Karpas-422 (cell line): ENCODE results near the gene ISYNA1. TPM values are rescaled to one million over a fixed set of nuclear protein-coding genes. Genes with fewer than 3 reads are reported as not detected.

Experiments used
- DNase-seq: peaks from one replicate; pipeline ENCODE4 v3.0.0-alpha.2; 2015
- H2AFZ ChIP-seq: fragments of 200-600 bp; sonication (generic); 2 replicates; pipeline ENCODE4 v1.6.1; 2014; ENCODE audit warnings: antibody characterized with exemption, low read length, mixed read lengths
- H3K27ac ChIP-seq: fragments of 200-600 bp; sonication (generic); 2 replicates; pipeline ENCODE4 v1.5.1; 2014; ENCODE audit warnings: mild to moderate bottlenecking, low read length, moderate library complexity
- H3K27me3 ChIP-seq: fragments of 200-600 bp; sonication (generic); 2 replicates; pipeline ENCODE4 v1.6.1; 2014; ENCODE audit warnings: low read length, mixed read lengths
- H3K36me3 ChIP-seq: fragments of 200-600 bp; sonication (generic); 2 replicates; pipeline ENCODE4 v1.6.1; 2014; ENCODE audit warnings: low read length, mixed read lengths; ENCODE audit not compliant: insufficient read depth
- H3K4me1 ChIP-seq: fragments of 200-600 bp; sonication (generic); 2 replicates; pipeline ENCODE4 v1.6.1; 2014; ENCODE audit warnings: mild to moderate bottlenecking, low read length, mixed read lengths
- H3K4me2 ChIP-seq: fragments of 200-600 bp; sonication (generic); 2 replicates; pipeline ENCODE4 v1.6.1; 2014; ENCODE audit warnings: low read length, low read depth, mild to moderate bottlenecking; ENCODE audit not compliant: poor library complexity, severe bottlenecking
- H3K4me3 ChIP-seq: fragments of 200-600 bp; sonication (generic); 2 replicates; pipeline ENCODE4 v1.5.1; 2014; ENCODE audit warnings: mild to moderate bottlenecking, antibody characterized with exemption, low read length, mixed read lengths
- H3K79me2 ChIP-seq: fragments of 200-600 bp; sonication (generic); 2 replicates; pipeline ENCODE4 v1.6.1; 2014; ENCODE audit warnings: mild to moderate bottlenecking, low read length, mixed read lengths
- H3K9ac ChIP-seq: fragments of 200-600 bp; sonication (generic); 2 replicates; pipeline ENCODE4 v1.6.0; 2014; ENCODE audit warnings: low read length
- H3K9me2 ChIP-seq: fragments of 200-600 bp; sonication (generic), shearing (Covaris generic); replicated peaks from 2 replicates; pipeline ENCODE4 v1.6.0; 2014; ENCODE audit warnings: mild to moderate bottlenecking, low read length, moderate library complexity; ENCODE audit not compliant: insufficient read depth
- H3K9me3 ChIP-seq: fragments of 300-700, 200-600 bp; sonication (generic); 2 replicates; pipeline ENCODE4 v1.6.1; 2014; ENCODE audit warnings: low read length, mixed read lengths
- H4K20me1 ChIP-seq: fragments of 200-600 bp; sonication (generic); 2 replicates; pipeline ENCODE4 v1.6.1; 2014; ENCODE audit warnings: mild to moderate bottlenecking, antibody characterized with exemption, low read length, low read depth; ENCODE audit not compliant: insufficient read depth
- total RNA-seq: library from RNA; depleted of rRNA; stranded (reverse); fragments of >200 nt; shearing (Covaris generic); gene quantifications from 2 replicates; pipeline ENCODE4 v1.2.3, GENCODE V29; 2014; ENCODE audit warnings: low replicate concordance

The ISYNA1 gene
- total RNA-seq, 1 experiment from 2014 or later, result 10.0 TPM

DNA sequence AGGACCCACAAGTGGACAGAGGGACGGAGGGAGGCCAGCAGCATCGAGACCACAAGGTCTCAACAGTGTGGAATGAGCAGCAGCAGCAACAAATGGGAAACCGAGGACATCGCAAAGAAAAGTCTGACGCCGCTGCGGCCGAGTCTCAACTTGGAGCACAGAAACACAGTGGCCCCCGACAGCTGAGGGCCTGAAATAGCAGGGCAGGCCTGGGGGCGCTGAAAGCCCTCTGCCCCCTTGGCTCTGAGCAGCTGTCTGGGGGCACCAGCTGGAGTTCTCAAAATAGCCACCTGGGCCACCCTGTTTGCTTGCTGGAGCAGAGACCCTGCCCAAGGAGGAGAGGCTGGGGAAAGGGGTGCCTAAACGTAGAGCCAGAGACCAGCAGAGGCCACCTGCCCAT, 5.9 kb upstream of the ISYNA1 start:
- peaks cover 10% of the 10 kb centered on the region for H3K4me1 ChIP-seq
- no peaks in the 10 kb centered on the region for H4K20me1 ChIP-seq
- H3K79me2 ChIP-seq, result no peaks in the 10 kb centered on the region
- H3K4me3 ChIP-seq, result no peak overlapping the region
- no peaks in the 10 kb centered on the region for H3K27me3 ChIP-seq
- no peak overlapping the region for H3K4me2 ChIP-seq
- H3K9me3 ChIP-seq, result no peaks in the 10 kb centered on the region
- H3K36me3 ChIP-seq, result peaks cover 14% of the 10 kb centered on the region
- H3K9ac ChIP-seq, result no peak overlapping the region
- DNase-seq, result no peak
- no peaks in the 10 kb centered on the region for H3K9me2 ChIP-seq
- H3K27ac ChIP-seq, result no peak overlapping the region
- no peak overlapping the region for H2AFZ ChIP-seq

DNA sequence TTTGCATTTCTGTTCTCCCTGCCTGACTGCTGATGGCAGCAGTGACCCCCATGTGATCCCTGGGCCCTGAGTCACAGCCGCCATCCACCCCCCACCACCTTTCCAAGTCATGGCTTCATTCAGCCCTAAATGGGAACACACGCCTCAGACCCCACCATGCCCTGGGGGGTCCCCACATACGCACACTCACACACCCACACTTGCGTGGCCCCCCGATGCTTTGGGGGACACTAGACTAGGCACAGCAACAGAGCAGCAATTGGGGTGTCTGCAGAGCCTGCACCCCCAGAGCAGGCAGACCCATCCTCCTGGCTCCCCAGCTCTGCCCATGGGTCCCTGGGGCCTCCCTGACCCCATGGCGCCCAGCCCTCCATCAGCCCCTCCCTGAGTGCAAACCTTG, 5.5 kb upstream of the ISYNA1 start:
- peaks cover 14% of the 10 kb centered on the region for H3K4me1 ChIP-seq
- no peak for DNase-seq
- H2AFZ ChIP-seq, result no peak overlapping the region
- no peak overlapping the region for H3K27ac ChIP-seq
- no peaks in the 10 kb centered on the region for H3K27me3 ChIP-seq
- H3K4me3 ChIP-seq, result no peak overlapping the region
- H3K9me2 ChIP-seq, result no peaks in the 10 kb centered on the region
- no peaks in the 10 kb centered on the region for H4K20me1 ChIP-seq
- no peaks in the 10 kb centered on the region for H3K79me2 ChIP-seq
- no peak overlapping the region for H3K4me2 ChIP-seq
- peaks cover 14% of the 10 kb centered on the region for H3K36me3 ChIP-seq
- no peak overlapping the region for H3K9ac ChIP-seq
- H3K9me3 ChIP-seq, result no peaks in the 10 kb centered on the region

DNA sequence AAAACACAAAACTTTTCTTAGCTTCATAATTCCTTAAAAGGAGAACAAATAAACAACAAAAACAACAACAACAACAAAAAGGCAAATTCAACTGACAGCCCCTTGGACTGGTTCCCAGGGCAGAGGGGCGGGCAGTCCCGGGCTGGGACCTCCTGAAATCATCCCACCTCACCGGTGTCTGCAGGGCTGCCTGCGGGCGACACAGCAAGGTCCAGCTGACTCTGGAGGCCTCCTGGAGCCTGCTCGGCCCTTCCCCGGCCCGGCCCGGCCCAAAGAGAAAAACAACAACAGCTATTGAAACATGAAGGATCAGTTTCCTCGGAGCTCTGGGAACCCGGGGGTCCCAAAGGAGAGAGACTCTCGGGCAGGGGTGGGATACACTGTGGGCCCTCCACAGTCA, 5.0 kb upstream of the ISYNA1 start:
- Histone ChIP-seq H3K9ac (no peak overlapping the region), H3K4me2 (no peak overlapping the region), H3K9me2 (no peaks in the 10 kb centered on the region), H3K36me3 (peaks cover 14% of the 10 kb centered on the region), H3K9me3 (no peaks in the 10 kb centered on the region), H3K27ac (no peak overlapping the region), H2AFZ (no peak overlapping the region), H4K20me1 (no peaks in the 10 kb centered on the region), H3K79me2 (no peaks in the 10 kb centered on the region), H3K4me3 (no peak overlapping the region), H3K27me3 (no peaks in the 10 kb centered on the region), H3K4me1 (peaks cover 18% of the 10 kb centered on the region)
- no peak for DNase-seq

DNA sequence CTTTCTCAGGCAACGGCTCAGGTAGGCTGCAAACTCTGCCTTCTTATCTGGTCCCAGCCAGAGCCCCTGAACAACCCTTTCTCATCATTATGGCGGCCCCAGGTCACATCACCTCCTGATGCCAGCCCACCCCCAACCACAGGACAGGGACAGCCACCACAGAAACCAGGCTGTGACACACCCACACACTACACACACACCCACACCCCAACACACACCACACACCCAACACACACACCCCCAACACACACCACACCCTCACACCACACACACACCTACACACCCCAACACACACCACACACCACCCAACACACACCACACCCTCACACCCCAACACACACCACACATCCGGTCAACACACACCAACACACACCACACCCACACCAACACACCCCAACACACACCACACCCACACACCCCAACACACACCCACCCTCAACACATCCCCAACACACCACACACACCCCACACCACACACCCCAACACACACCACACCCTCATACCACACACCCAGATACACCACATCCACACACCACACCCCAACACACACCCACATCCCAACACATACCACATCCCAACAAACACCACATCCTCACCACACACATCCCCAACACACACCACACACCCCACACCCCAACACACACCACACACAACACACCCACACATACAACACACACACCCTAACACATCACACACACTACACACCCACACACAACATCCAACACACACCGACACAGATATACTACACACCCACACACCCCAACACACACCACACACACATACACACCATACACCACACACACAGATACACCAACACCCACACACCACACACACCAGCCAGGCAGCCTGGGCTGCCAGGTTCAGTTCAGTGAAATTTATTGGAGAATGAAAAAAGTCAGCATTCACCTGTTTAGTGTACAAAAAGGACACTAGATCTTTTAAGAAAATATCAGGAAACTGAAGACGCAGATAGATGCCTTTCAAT, 4.2 kb upstream of the ISYNA1 start:
- H3K9ac ChIP-seq, result no peak overlapping the region
- DNase-seq, result no peak

DNA sequence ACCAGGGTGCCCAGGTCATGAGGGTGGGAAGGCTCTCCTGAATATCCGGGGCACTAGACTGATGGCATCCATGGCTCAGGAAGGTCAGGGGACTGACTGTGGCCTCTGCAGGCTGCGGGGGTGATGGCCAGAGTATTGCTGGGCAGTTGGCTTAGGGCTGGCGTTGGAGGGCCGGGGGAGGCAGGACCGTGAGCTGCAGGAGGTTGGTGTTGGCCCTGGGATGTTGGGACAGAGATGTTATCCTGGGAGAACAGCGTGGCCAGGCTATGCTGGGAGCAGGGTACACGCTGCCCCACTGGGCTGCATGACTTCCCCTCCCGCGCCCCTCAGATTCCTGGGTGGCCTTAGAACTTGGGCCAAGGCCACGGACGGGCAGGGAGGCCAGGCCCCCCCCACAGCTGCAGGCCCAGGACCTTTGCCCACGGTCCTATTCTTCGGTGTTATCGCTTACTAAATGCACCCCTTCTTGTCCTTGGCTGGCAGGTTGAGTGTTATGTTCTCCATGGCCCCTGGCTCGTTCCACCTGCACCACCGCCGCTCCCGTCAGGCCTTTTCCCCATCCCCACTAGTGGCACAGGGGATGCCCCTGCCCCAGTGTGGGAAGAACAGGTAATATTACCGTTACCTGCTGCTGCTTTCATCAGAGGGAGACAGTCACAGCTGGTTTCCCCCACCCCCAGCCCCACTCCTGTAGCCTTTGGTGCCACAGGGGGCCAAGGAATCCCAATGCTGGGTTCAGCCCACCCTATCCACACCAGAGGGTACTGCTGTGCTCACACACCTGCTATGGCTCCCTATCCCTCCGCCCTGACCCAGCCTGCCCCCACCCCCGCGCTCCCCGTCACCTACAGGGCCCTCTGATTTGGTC, 3.2 kb upstream of the ISYNA1 start:
- H2AFZ ChIP-seq, result no peak overlapping the region
- H3K9me2 ChIP-seq, result no peaks in the 10 kb centered on the region
- H3K9ac ChIP-seq, result no peak overlapping the region
- H3K27me3 ChIP-seq, result no peaks in the 10 kb centered on the region
- H3K4me1 ChIP-seq, result peaks cover 32% of the 10 kb centered on the region
- H3K27ac ChIP-seq, result no peak overlapping the region
- no peaks in the 10 kb centered on the region for H4K20me1 ChIP-seq
- H3K4me2 ChIP-seq, result no peak overlapping the region
- H3K9me3 ChIP-seq, result no peaks in the 10 kb centered on the region
- no peak for DNase-seq
- H3K4me3 ChIP-seq, result no peak overlapping the region
- H3K36me3 ChIP-seq, result peaks cover 14% of the 10 kb centered on the region
- H3K79me2 ChIP-seq, result no peaks in the 10 kb centered on the region

More for the DNA sequence above, 4.2 kb upstream of the ISYNA1 start:
- H3K27ac ChIP-seq, result no peak overlapping the region
- H3K4me1 ChIP-seq, result peaks cover 25% of the 10 kb centered on the region
- peaks cover 14% of the 10 kb centered on the region for H3K36me3 ChIP-seq
- H2AFZ ChIP-seq, result no peak overlapping the region
- H3K79me2 ChIP-seq, result no peaks in the 10 kb centered on the region
- H3K4me2 ChIP-seq, result no peak overlapping the region
- no peaks in the 10 kb centered on the region for H4K20me1 ChIP-seq
- no peaks in the 10 kb centered on the region for H3K9me2 ChIP-seq
- H3K4me3 ChIP-seq, result no peak overlapping the region
- no peaks in the 10 kb centered on the region for H3K9me3 ChIP-seq
- H3K27me3 ChIP-seq, result no peaks in the 10 kb centered on the region

DNA sequence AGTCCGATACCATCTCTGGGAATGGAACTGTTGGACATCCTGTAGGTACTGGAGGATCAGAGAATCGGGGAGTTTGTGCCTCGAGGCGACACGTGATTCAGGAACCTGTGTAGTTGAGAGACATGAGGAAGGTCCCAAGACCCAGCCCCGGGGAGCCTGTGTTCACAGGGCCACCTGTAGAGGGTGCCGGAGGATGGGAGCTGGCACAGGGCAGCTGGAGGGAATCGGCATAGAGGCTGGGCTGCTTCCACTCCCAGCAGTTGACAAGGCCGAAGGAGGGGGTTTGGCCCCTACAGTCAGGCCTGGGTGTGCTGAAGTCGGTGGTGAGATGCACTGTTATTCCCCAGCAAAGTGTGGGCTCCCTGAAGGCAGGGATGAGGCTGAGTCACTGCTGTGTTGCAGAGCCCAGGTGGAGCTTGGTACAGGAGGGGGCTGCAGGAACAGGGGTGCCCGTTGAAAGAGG, 2.5 kb upstream of the ISYNA1 start:
- no peaks in the 10 kb centered on the region for H3K79me2 ChIP-seq
- no peak overlapping the region for H3K4me2 ChIP-seq

DNA sequence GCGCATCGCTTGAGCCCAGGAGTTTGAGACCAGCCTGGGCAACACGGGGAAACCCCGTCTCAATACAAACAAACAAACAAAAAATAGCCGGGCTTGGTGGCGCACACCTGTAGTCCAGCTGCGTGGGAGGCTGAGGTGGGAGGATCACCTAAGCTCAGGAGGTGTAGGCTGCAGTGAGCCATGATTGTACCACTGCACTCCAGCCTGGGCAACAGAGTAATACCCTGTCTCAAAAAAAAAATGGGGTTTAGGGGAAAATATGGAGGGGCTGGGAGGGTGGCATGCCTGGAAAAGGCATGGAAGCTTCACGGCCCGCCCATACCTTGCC, 1.9 kb upstream of the ISYNA1 start:
- H3K4me2 ChIP-seq, result no peak overlapping the region
- no peak overlapping the region for H3K27ac ChIP-seq
- no peaks in the 10 kb centered on the region for H4K20me1 ChIP-seq

More for the DNA sequence above, 2.5 kb upstream of the ISYNA1 start:
- H3K9me2 ChIP-seq, result no peaks in the 10 kb centered on the region
- no peaks in the 10 kb centered on the region for H3K27me3 ChIP-seq
- H3K4me1 ChIP-seq, result peaks cover 32% of the 10 kb centered on the region
- H2AFZ ChIP-seq, result no peak overlapping the region
- H3K36me3 ChIP-seq, result peaks cover 14% of the 10 kb centered on the region
- peak; percentile 81 for DNase-seq
- H3K9me3 ChIP-seq, result no peaks in the 10 kb centered on the region
- H3K9ac ChIP-seq, result no peak overlapping the region
- H3K4me3 ChIP-seq, result no peak overlapping the region
- H3K27ac ChIP-seq, result no peak overlapping the region
- no peaks in the 10 kb centered on the region for H4K20me1 ChIP-seq

More for the DNA sequence above, 1.9 kb upstream of the ISYNA1 start:
- Histone ChIP-seq H3K9me2 (no peaks in the 10 kb centered on the region), H3K9me3 (no peaks in the 10 kb centered on the region), H3K79me2 (no peaks in the 10 kb centered on the region), H3K9ac (no peak overlapping the region), H3K4me3 (no peak overlapping the region), H2AFZ (no peak overlapping the region), H3K36me3 (peaks cover 14% of the 10 kb centered on the region; the same call in 1 of the 2 replicates), H3K27me3 (no peaks in the 10 kb centered on the region), H3K4me1 (peaks cover 32% of the 10 kb centered on the region)
- no peak for DNase-seq
